ENCODE results near the gene GDF9.

Gene GDF9

DNA sequence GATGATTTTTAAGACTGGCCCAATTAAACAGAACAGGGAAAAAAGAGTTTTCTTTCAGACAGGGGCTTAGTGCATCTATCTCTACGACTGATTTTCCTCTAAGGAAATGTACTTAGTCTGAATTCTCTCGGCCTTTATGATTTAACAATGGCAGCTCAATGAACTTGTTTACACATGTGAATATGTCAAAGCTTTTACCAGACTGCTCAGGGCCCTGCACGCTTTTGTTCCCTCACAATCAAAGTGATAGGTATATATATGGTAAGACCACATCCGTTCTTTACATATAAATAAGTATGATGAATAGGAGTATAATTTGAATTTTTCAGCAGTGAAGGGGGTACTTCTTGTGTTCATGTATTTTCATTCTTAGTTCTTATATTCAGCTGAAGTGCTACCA lies 34.8 kb upstream of the GDF9 start:
- no peak for DNase-seq (ENCODE audit: low read depth in 2 of 2)
- TF ChIP-seq, protein P1, sequence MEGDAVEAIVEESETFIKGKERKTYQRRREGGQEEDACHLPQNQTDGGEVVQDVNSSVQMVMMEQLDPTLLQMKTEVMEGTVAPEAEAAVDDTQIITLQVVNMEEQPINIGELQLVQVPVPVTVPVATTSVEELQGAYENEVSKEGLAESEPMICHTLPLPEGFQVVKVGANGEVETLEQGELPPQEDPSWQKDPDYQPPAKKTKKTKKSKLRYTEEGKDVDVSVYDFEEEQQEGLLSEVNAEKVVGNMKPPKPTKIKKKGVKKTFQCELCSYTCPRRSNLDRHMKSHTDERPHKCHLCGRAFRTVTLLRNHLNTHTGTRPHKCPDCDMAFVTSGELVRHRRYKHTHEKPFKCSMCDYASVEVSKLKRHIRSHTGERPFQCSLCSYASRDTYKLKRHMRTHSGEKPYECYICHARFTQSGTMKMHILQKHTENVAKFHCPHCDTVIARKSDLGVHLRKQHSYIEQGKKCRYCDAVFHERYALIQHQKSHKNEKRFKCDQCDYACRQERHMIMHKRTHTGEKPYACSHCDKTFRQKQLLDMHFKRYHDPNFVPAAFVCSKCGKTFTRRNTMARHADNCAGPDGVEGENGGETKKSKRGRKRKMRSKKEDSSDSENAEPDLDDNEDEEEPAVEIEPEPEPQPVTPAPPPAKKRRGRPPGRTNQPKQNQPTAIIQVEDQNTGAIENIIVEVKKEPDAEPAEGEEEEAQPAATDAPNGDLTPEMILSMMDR (IDR thresholded peaks at IDR 0.05; ENCODE audit: low read depth, low read length): no peak
- H3K4me3 ChIP-seq (replicated peaks in 1 of 2; ENCODE audit: low read depth in 2 of 2, low read length in 2 of 2): no peak overlapping the region

DNA sequence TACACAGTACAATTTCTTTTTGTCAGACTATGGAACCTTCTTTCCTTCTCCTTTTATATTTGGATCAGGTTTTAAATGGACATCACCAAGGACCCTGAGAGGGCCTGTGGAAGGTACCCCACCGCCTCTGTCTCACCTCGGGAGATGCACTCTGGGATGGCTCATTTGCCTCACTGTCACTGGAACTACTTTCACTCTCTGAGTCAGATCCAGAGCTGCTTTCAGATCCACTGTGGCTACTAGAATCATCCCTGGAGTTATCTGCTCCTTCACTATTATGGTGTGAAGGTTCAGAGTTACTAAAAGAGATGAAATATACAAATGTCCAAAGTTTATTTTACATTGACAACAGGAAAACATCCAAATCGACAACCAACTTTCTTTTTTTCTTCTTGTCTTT lies 31.8 kb upstream of the GDF9 start:
- TF ChIP-seq, protein P1 (IDR thresholded peaks at IDR 0.05; ENCODE audit: low read depth, low read length): no peak
- H3K4me3 ChIP-seq (replicated peaks in 1 of 2; ENCODE audit: low read depth in 2 of 2, low read length in 2 of 2): no peak overlapping the region
- DNase-seq (ENCODE audit: low read depth in 2 of 2): no peak

DNA sequence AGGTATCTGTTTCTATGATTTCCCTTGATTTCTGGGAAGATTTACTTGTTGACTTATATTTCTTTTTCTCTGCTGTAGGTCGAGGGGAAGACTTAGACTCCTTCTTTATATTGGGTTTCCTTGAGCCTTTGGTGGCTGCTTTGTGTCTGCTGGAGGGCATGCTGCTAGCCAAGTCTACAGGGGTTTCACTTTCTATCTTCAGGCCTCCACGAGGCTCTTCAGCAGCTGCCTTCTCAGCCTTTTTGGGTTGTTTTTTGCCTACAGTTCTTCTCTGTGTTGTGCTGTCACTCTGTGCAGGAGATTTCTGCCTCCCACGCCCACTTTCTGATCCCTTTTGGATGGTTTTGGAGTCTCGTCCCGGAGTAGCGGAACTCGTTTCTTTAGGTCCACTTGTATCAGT lies 30.4 kb upstream of the GDF9 start:
- TF ChIP-seq, protein P1 (IDR thresholded peaks at IDR 0.05; ENCODE audit: low read depth, low read length): no peak
- H3K4me3 ChIP-seq (replicated peaks in 1 of 2; ENCODE audit: low read depth in 2 of 2, low read length in 2 of 2): no peak overlapping the region
- DNase-seq (ENCODE audit: low read depth in 2 of 2): no peak

DNA sequence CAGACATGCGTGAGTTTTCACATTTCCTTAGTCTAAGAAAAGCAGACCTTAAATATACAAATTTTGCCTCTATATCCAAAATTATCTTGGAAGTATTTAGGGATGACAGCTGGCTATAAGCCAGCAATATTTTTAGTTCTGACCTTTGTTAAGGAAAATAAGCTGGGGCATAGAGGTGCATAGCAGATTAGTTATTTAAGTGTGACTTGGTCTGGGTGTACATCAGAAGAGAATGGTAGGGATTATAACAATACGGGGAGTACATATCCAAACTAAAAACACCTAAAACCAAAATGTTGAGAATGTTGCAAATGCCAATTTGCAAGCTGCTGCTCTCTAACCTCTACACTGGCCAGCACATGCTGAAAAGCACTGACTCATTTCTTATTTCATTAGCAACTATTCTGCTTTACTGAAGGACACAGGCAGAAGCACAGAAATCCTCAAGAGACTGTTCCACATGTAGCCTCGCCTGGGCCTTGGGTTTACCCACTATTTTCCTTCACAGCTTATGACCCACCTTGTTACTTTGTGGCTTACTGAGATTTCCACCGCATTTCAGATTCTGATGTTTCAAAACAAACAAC lies 29.5 kb upstream of the GDF9 start:
- no peak overlapping the region for H3K4me3 ChIP-seq (replicated peaks in 1 of 2; ENCODE audit: low read depth in 2 of 2, low read length in 2 of 2)
- no peak for DNase-seq (ENCODE audit: low read depth in 2 of 2)

DNA sequence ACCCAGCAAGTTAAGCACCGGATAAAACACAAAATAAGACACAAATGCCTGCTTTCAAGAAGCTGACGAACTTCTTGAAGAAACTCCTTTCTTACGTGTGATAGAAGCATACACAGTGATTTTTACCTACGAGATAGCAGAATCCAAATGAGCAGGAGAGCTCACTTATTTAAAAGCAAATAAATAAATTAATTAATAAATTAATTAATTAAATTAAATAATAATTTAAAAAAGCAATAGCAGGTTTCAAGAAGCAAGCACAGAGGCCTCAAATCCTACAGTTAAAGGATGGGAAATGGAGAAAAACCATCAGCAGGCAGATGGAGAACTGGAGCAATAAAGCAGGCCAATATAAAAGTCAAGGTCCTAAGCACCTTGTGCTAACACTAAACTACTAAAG lies 24.5 kb upstream of the GDF9 start:
- TF ChIP-seq, protein P1 (IDR thresholded peaks at IDR 0.05; ENCODE audit: low read depth, low read length): no peak
- H3K4me3 ChIP-seq (replicated peaks in 1 of 2; ENCODE audit: low read depth in 2 of 2, low read length in 2 of 2): no peak overlapping the region
- DNase-seq (ENCODE audit: low read depth in 2 of 2): no peak

More for the DNA sequence above, 29.5 kb upstream of the GDF9 start:
- TF ChIP-seq, protein P1 (IDR thresholded peaks at IDR 0.05; ENCODE audit: low read depth, low read length): no peak

DNA sequence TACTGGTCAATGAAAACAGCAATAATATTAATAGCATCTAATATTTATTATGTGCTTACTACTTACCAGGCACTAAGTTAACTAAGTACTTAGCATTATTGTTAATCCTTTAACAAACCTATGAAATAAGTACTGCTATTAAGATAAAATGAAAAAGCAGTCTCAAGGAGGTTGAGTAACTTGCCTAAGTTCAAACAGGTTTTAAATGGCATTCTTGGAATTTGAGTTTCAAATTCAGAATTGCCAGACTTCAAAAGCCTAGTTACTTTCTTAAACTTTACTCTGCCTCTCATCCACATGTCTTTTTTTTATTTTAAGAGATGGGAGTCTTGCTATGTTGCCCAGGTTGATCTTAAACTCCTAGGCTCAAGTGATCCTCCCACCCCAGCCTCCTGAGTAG lies 23.2 kb upstream of the GDF9 start:
- no peak for DNase-seq (ENCODE audit: low read depth in 2 of 2)
- TF ChIP-seq, protein P1 (IDR thresholded peaks at IDR 0.05; ENCODE audit: low read depth, low read length): no peak
- no peak overlapping the region for H3K4me3 ChIP-seq (replicated peaks in 1 of 2; ENCODE audit: low read depth in 2 of 2, low read length in 2 of 2)

DNA sequence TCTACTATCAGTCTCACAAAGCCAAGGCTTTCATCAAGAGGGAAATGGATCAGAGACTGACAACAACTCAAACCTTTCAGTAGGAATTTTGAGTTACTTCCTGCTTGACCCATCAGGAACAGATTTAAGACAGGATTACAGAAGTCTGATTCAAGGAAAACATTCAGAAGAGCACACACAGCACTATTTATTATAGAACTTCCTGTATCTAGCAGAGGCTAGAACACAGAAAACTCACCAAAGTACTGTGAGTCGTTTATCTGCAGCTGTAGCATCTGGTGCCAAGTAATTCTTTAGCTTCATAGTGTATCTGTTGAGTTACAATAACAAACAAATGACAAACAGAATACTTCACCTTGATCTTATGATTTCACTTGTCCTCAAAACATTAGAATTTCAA lies 21.0 kb upstream of the GDF9 start:
- TF ChIP-seq, protein P1 (IDR thresholded peaks at IDR 0.05; ENCODE audit: low read depth, low read length): no peak
- no peak overlapping the region for H3K4me3 ChIP-seq (replicated peaks in 1 of 2; ENCODE audit: low read depth in 2 of 2, low read length in 2 of 2)
- no peak for DNase-seq (ENCODE audit: low read depth in 2 of 2)

Data from cardiac fibroblast (primary cell).